Left lung (tissue), 10 donors: ENCODE data around the gene MYO1G. TPM values are rescaled to one million over a fixed set of nuclear protein-coding genes. Genes with fewer than 3 reads are reported as not detected.
A peak's percentile ranks its signal among the peaks of the same experiment; 100 is the strongest.

Experiments
- ATAC-seq: fragments of 200-7000 bp; cut with Tn5 transposase; one replicate; pipeline ENCODE4 v1.9.1; 2020; ENCODE audit warnings: moderate library complexity
- DNase-seq, 4 donors: peaks; one replicate each; pipeline ENCODE4 v3.0.0-alpha.2; 2013 to 2020
- H3K27ac ChIP-seq, 2 donors: fragments of 200-600 bp; sonication (generic) in 1 of 2; one replicate each; pipeline versions ENCODE4 v1.5.0 to v1.8.0; 2020 to 2021
- H3K27me3 ChIP-seq, 2 donors: fragments of 200-600 bp; sonication (generic) in 1 of 2; one replicate each; pipeline versions ENCODE4 v1.5.0 to v1.8.0; 2020 to 2021
- H3K36me3 ChIP-seq, 2 donors: fragments of 200-600 bp; sonication (generic) in 1 of 2; one replicate each; pipeline versions ENCODE4 v1.5.0 to v1.8.0; 2020 to 2021
- H3K4me1 ChIP-seq, 2 donors: fragments of 200-600 bp; one replicate each; pipeline ENCODE4 v1.8.0; 2021
- H3K4me3 ChIP-seq, 2 donors: fragments of 200-600 bp; sonication (generic) in 1 of 2; one replicate each; pipeline versions ENCODE4 v1.5.0 to v1.8.0; 2020 to 2021; ENCODE audit warnings: mild to moderate bottlenecking in 1 of 2
- H3K9me3 ChIP-seq, 2 donors: fragments of 200-600 bp; sonication (generic) in 1 of 2; one replicate each; pipeline versions ENCODE4 v1.5.0 to v1.8.0; 2020 to 2021
- intact Hi-C, 2 donors: fragments of 100-400 bp; cut with DNase I; formaldehyde crosslinking; loops; one replicate each; pipeline versions ENCODE4 v1.11.2 to v1.14.2; 2022
- polyA plus RNA-seq, 6 donors: library from polyadenylated mRNA; unstranded; fragments of 120-200 nt; gene quantifications; one replicate each; pipeline ENCODE4 v1.2.1, GENCODE V29; 2013; ENCODE audit not compliant: insufficient read length in 6 of 6
- total RNA-seq, 2 donors: library from RNA; stranded (reverse); fragmentation: NEBNext Ultra II Directional; extraction: Animal tissue kit (Norgen Biotek cat#: 25700); gene quantifications; one replicate each; pipeline ENCODE4 v1.2.1, GENCODE V29; 2021
- TF ChIP-seq, protein P1 (sequence below), 2 donors: fragments of 200-600 bp; sonication (generic) in 1 of 2; IDR thresholded peaks; one replicate each; pipeline versions ENCODE4 v1.5.0 to v1.8.0; 2021; ENCODE audit warnings: antibody characterized with exemption in 2 of 2
- donor health status: DM: no; HTN: yes; CAD: no.
- donor health status: DM: no; HTN: no; CAD: no.

The MYO1G gene
- total and polyA plus RNA-seq, 8 donors, result 1.1 to 40.9 (median 1.6) TPM

GRCh38 chr7:44921607-44922350 lies 57.0 kb downstream of the MYO1G start:
- no peaks in the 10 kb centered on the region for H3K9me3 ChIP-seq
- no peak overlapping the region for H3K27ac ChIP-seq
- TF ChIP-seq, protein P1, sequence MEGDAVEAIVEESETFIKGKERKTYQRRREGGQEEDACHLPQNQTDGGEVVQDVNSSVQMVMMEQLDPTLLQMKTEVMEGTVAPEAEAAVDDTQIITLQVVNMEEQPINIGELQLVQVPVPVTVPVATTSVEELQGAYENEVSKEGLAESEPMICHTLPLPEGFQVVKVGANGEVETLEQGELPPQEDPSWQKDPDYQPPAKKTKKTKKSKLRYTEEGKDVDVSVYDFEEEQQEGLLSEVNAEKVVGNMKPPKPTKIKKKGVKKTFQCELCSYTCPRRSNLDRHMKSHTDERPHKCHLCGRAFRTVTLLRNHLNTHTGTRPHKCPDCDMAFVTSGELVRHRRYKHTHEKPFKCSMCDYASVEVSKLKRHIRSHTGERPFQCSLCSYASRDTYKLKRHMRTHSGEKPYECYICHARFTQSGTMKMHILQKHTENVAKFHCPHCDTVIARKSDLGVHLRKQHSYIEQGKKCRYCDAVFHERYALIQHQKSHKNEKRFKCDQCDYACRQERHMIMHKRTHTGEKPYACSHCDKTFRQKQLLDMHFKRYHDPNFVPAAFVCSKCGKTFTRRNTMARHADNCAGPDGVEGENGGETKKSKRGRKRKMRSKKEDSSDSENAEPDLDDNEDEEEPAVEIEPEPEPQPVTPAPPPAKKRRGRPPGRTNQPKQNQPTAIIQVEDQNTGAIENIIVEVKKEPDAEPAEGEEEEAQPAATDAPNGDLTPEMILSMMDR (IDR thresholded peaks at IDR 0.05), result peak; percentile 92 to 94
- intact Hi-C loops, result loop anchor here in 1 of 2 donors (10.0 kb wide), 1 partner anchor 337 kb away; the partner anchor contains the start of gene TMED4
- H3K4me1 ChIP-seq, result no peaks in the 10 kb centered on the region
- peak; percentile 49 to 100 (median 84) for DNase-seq
- no peaks in the 10 kb centered on the region for H3K36me3 ChIP-seq
- ATAC-seq, result peak; percentile 100
- no peaks in the 10 kb centered on the region for H3K27me3 ChIP-seq
- H3K4me3 ChIP-seq, result no peak overlapping the region

DNA sequence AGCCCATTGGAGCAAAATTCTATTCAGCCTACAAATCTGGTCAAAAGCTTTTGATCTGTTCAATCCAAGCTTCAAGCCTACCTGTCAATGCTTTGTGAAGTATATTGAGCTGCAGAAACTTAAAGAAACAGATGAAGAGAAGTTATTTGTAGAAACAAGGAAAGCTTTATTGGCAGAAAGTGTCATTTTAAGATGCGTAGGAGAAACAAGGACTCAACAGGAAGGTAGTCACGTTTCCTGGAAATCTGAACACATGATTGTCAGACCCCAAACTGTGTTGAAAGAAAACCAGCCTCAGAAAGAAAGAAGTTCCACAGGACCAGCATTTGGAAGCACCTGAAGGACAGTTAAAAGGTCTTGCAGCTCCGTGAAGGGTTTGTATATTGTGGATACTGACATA lies 58.7 kb downstream of the MYO1G start:
- intact Hi-C loops, result loop anchor here in 1 of 2 donors (10.0 kb wide), 1 partner anchor 335 kb away; the partner anchor contains the start of gene TMED4
- H3K36me3 ChIP-seq, result no peaks in the 10 kb centered on the region
- no peak for ATAC-seq

DNA sequence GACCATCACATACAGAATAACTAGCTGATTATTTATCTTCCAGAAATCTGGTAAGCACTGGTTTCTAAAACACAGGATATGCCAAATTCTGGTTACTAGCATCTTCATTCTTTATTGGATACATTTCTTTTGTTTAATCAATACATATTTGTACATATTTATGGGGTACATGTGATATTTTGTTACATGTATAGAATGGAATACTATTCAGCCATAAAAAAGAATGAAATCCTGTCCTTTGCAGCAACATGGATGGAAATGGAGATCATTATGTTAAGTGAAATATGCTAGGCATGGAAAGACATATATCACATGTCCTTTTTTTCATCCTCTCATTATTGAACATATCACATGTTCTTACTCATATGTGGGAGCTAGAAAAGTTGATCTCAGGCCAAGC lies 60.8 kb downstream of the MYO1G start:
- DNase-seq (no peak), ATAC-seq (no peak)
- Histone ChIP-seq H3K9me3 (no peaks in the 10 kb centered on the region), H3K36me3 (no peaks in the 10 kb centered on the region), H3K4me1 (no peaks in the 10 kb centered on the region), H3K4me3 (no peak overlapping the region), H3K27ac (no peak overlapping the region), H3K27me3 (no peaks in the 10 kb centered on the region)
- intact Hi-C loops, result no loop called here
- TF ChIP-seq, protein P1 (IDR thresholded peaks at IDR 0.05), result no peak

More for the DNA sequence above, 58.7 kb downstream of the MYO1G start:
- H3K4me1 ChIP-seq, result no peaks in the 10 kb centered on the region
- H3K27me3 ChIP-seq, result no peaks in the 10 kb centered on the region
- DNase-seq, result no peak
- H3K4me3 ChIP-seq, result no peak overlapping the region
- TF ChIP-seq, protein P1 (IDR thresholded peaks at IDR 0.05), result no peak
- H3K27ac ChIP-seq, result no peak overlapping the region
- H3K9me3 ChIP-seq, result no peaks in the 10 kb centered on the region

- intact Hi-C loops, result no loop called here
- TF ChIP-seq, protein P1 (IDR thresholded peaks at IDR 0.05), result no peak
- DNase-seq (no peak), ATAC-seq (no peak)
- Histone ChIP-seq H3K27ac (no peak overlapping the region), H3K36me3 (no peaks in the 10 kb centered on the region), H3K4me1 (no peaks in the 10 kb centered on the region), H3K9me3 (no peaks in the 10 kb centered on the region), H3K27me3 (no peaks in the 10 kb centered on the region), H3K4me3 (no peak overlapping the region)
Observed at GRCh38 chr7:44917465-44917864, 61.4 kb downstream of the MYO1G start.

DNA sequence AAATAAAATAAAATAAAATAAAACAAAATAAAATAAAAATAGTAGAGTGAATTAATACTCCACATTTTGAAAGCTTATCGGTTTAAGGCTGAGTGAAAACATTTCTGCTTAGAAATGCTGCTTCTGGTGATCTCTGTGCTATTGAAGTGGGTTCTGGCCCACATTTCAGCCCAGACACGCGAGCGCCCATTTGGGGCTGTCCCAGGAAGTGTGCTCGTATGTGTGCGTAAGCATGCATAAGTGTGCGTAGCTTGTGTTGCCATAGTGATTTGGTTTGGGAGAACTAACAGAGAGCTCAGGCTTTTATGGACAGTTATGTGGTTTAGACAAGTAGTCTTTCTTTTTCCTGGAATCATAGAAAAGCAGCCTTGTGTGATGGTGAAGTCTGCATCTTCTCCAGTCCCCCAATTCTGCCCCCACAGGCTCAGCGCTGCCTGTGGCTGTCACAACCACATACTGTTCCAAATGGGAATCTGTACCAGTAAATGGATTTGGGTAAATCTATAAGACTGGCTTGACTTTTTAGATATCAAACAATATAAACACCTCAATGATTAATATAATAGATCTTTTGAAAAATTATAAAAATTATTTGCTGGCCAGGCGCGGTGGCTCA lies 63.7 kb downstream of the MYO1G start:
- Histone ChIP-seq H3K9me3 (no peaks in the 10 kb centered on the region), H3K27ac (no peak overlapping the region), H3K36me3 (no peaks in the 10 kb centered on the region), H3K4me1 (no peaks in the 10 kb centered on the region), H3K27me3 (no peaks in the 10 kb centered on the region), H3K4me3 (no peak overlapping the region)
- DNase-seq, result peak in 1 of 4 donors; percentile 56
- intact Hi-C loops, result no loop called here
- ATAC-seq, result no peak
- TF ChIP-seq, protein P1 (IDR thresholded peaks at IDR 0.05), result no peak
